ENCODE results near the gene VWA8.
"Not testable (repeated sequence)": the region's sequence is repeated elsewhere in the genome, so short reads cannot be mapped to it uniquely, and the experiment has no call there.

VWA8 gene

GRCh38 chr13:41622432-41623429, 338.2 kb downstream of the VWA8 start:
- DNase-seq (ENCODE audit: low read depth in 1 of 2, low spot score in 1 of 2) = no peak

GRCh38 chr13:41621716-41622431, 339.0 kb downstream of the VWA8 start:
- no peak for DNase-seq (ENCODE audit: low read depth in 1 of 2, low spot score in 1 of 2)

- not testable (repeated sequence) for DNase-seq (ENCODE audit: low read depth in 1 of 2, low spot score in 1 of 2)
Observed at GRCh38 chr13:41617633-41618032, 343.3 kb downstream of the VWA8 start.

GRCh38 chr13:41616151-41616550, 344.8 kb downstream of the VWA8 start:
- DNase-seq (ENCODE audit: low read depth in 1 of 2, low spot score in 1 of 2) = no peak

- DNase-seq (ENCODE audit: low read depth in 1 of 2, low spot score in 1 of 2) = no peak
Observed at GRCh38 chr13:41615528-41615855, 345.4 kb downstream of the VWA8 start.

- no peak for DNase-seq (ENCODE audit: low read depth in 1 of 2, low spot score in 1 of 2)
Observed at GRCh38 chr13:41614671-41615527, 346.0 kb downstream of the VWA8 start.

- no peak for DNase-seq (ENCODE audit: low read depth in 1 of 2, low spot score in 1 of 2)
Observed at GRCh38 chr13:41613984-41614661, 346.8 kb downstream of the VWA8 start.

GRCh38 chr13:41613471-41613870, 347.4 kb downstream of the VWA8 start:
- DNase-seq (ENCODE audit: low read depth in 1 of 2, low spot score in 1 of 2) = no peak

- no peak for DNase-seq (ENCODE audit: low read depth in 1 of 2, low spot score in 1 of 2)
Observed at GRCh38 chr13:41611385-41611784, 349.5 kb downstream of the VWA8 start.

- no peak for DNase-seq (ENCODE audit: low read depth in 1 of 2, low spot score in 1 of 2)
Observed at GRCh38 chr13:41610404-41610803, 350.5 kb downstream of the VWA8 start.

GRCh38 chr13:41609828-41610227, 351.1 kb downstream of the VWA8 start:
- no peak for DNase-seq (ENCODE audit: low read depth in 1 of 2, low spot score in 1 of 2)

GRCh38 chr13:41608839-41609177, 352.1 kb downstream of the VWA8 start:
- no peak for DNase-seq (ENCODE audit: low read depth in 1 of 2, low spot score in 1 of 2)

- DNase-seq (ENCODE audit: low read depth in 1 of 2, low spot score in 1 of 2) = no peak
Observed at GRCh38 chr13:41608111-41608838, 352.6 kb downstream of the VWA8 start.

GRCh38 chr13:41606646-41607045, 354.3 kb downstream of the VWA8 start:
- no peak for DNase-seq (ENCODE audit: low read depth in 1 of 2, low spot score in 1 of 2)

- DNase-seq (ENCODE audit: low read depth in 1 of 2, low spot score in 1 of 2) = no peak
Observed at GRCh38 chr13:41605319-41606285, 355.3 kb downstream of the VWA8 start.

GRCh38 chr13:41603917-41604316, 357.0 kb downstream of the VWA8 start:
- DNase-seq (ENCODE audit: low read depth in 1 of 2, low spot score in 1 of 2) = no peak

GRCh38 chr13:41601718-41602445, 359.0 kb downstream of the VWA8 start:
- no peak for DNase-seq (ENCODE audit: low read depth in 1 of 2, low spot score in 1 of 2)

GRCh38 chr13:41599619-41600018, 361.3 kb downstream of the VWA8 start:
- DNase-seq (ENCODE audit: low read depth in 1 of 2, low spot score in 1 of 2) = no peak
